ENCODE data around the gene ICE2.

ICE2 gene

GRCh38 chr15:60374628-60375081 lies 104.3 kb downstream of the ICE2 start:
- no peak overlapping the region for H3K4me3 ChIP-seq (ENCODE audit: control insufficient read depth, low read depth, low read length)
- DNase-seq (ENCODE audit: low read depth), result peak; percentile 90

GRCh38 chr15:60374209-60374608 lies 104.7 kb downstream of the ICE2 start:
- no peak for DNase-seq (ENCODE audit: low read depth)
- TF ChIP-seq, protein P1, sequence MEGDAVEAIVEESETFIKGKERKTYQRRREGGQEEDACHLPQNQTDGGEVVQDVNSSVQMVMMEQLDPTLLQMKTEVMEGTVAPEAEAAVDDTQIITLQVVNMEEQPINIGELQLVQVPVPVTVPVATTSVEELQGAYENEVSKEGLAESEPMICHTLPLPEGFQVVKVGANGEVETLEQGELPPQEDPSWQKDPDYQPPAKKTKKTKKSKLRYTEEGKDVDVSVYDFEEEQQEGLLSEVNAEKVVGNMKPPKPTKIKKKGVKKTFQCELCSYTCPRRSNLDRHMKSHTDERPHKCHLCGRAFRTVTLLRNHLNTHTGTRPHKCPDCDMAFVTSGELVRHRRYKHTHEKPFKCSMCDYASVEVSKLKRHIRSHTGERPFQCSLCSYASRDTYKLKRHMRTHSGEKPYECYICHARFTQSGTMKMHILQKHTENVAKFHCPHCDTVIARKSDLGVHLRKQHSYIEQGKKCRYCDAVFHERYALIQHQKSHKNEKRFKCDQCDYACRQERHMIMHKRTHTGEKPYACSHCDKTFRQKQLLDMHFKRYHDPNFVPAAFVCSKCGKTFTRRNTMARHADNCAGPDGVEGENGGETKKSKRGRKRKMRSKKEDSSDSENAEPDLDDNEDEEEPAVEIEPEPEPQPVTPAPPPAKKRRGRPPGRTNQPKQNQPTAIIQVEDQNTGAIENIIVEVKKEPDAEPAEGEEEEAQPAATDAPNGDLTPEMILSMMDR (IDR thresholded peaks at IDR 0.05; ENCODE audit: control insufficient read depth, insufficient read depth, low read depth, low read length, missing control alignments), result no peak
- no peak overlapping the region for H3K4me3 ChIP-seq (ENCODE audit: control insufficient read depth, low read depth, low read length)

More at GRCh38 chr15:60374628-60375081, 104.3 kb downstream of the ICE2 start:
- TF ChIP-seq, protein P1 (IDR thresholded peaks at IDR 0.05; ENCODE audit: control insufficient read depth, insufficient read depth, low read depth, low read length, missing control alignments), result no peak

- DNase-seq (ENCODE audit: low read depth), result no peak
- H3K4me3 ChIP-seq (ENCODE audit: control insufficient read depth, low read depth, low read length), result no peak overlapping the region
- TF ChIP-seq, protein P1 (IDR thresholded peaks at IDR 0.05; ENCODE audit: control insufficient read depth, insufficient read depth, low read depth, low read length, missing control alignments), result no peak
These were observed 105.2 kb downstream of the ICE2 start for GRCh38 chr15:60373745-60374144.

DNA sequence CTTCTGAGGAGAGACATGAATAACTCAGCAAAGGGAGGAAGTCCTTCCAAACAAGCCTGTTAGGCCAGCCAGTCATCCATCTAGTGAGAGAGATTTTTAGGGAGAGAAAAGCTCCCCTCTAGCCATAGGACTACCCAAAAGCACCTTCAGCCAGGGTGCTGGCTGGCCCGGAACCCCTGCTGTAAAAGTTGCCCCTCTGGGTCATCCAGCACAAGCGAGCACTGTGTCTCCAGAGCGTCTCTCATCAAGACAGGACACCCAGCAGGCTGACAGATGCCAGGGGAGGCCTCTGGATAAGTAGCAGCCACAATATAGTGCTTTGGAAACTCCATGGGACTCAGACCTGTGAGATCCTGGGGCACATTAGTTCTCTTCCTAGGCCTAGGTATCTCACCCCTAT lies 105.6 kb downstream of the ICE2 start:
- TF ChIP-seq, protein P1 (IDR thresholded peaks at IDR 0.05; ENCODE audit: control insufficient read depth, insufficient read depth, low read depth, low read length, missing control alignments), result no peak
- H3K4me3 ChIP-seq (ENCODE audit: control insufficient read depth, low read depth, low read length), result no peak overlapping the region

DNA sequence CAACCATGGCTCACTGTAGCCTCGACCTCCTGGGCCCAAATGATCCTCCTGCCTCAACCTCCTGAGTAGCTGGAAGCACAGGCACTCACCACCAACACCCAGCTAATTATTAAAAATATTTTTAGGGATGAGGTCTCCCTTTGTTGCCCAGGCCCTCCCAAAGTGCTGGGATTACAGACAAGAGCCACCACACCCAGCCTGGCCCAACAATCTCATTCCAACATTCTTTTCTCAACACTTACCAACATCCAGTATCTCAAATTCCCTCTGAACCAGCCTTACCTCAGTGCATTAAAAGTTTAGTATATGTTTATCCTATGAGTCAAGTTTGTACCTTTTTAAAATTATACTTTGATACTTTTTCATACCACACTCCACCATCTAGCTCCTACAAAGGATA lies 106.2 kb downstream of the ICE2 start:
- TF ChIP-seq, protein P1 (IDR thresholded peaks at IDR 0.05; ENCODE audit: control insufficient read depth, insufficient read depth, low read depth, low read length, missing control alignments), result no peak
- no peak for DNase-seq (ENCODE audit: low read depth)
- no peak overlapping the region for H3K4me3 ChIP-seq (ENCODE audit: control insufficient read depth, low read depth, low read length)

More for the DNA sequence above, 105.6 kb downstream of the ICE2 start:
- DNase-seq (ENCODE audit: low read depth), result no peak

GRCh38 chr15:60372227-60372626 lies 106.7 kb downstream of the ICE2 start:
- H3K4me3 ChIP-seq (ENCODE audit: control insufficient read depth, low read depth, low read length), result no peak overlapping the region
- TF ChIP-seq, protein P1 (IDR thresholded peaks at IDR 0.05; ENCODE audit: control insufficient read depth, insufficient read depth, low read depth, low read length, missing control alignments), result no peak
- no peak for DNase-seq (ENCODE audit: low read depth)
